ENCODE results near the gene GOLGA6L7. TPM values are rescaled to one million over a fixed set of nuclear protein-coding genes. Genes with fewer than 3 reads are reported as not detected.
"Not testable (repeated sequence)": the region's sequence is repeated elsewhere in the genome, so short reads cannot be mapped to it uniquely, and the experiment has no call there.

Gene GOLGA6L7
- total RNA-seq, 2 donors from 2014 or later, result not detected

DNA sequence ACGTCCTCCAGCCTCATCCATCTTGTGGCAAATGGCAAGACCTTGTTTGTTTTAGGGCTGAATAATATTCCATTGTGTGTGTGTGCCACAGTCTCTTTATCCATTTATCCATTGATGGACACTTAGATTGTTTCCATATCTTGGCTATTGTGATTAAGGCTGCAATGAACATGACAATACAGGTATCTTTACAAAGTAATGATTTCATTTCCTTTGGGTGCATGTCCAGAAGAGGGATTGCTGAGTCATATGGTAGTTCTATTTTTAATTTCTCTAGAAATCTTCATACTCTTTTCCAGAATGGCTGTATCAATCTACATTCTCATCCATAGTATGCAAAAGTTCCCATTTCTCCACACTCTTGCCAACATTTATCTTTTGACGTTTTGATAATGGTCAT is 6.1 kb upstream of the GOLGA6L7 start:
- DNase-seq; ATAC-seq; intact Hi-C loops (cut with DNase I): not testable (repeated sequence)

DNA sequence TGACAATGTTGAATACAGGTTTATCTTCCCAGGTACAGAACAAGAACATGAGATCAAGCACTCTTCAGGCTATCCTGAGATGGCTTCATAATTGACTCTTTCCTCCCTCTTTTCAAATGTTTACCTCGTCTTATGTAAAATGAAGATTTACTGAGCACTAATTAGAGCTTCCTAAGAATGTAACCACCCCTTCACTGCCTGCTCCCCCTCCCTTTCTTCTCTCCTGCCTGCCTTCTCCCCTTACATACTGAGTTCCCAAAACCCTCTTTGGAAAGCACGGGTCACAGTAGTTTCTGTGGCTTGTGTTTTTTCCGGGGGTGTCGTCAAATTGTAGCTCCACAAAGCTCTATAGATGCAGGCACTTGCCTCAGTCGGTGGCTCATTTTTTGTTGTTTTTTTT is 5.2 kb upstream of the GOLGA6L7 start:
- ATAC-seq; DNase-seq; intact Hi-C loops (cut with DNase I): not testable (repeated sequence)

- intact Hi-C loops (cut with DNase I); DNase-seq; ATAC-seq: not testable (repeated sequence)
These were observed 1.3 kb upstream of the GOLGA6L7 start for GRCh38 chr15:28849766-28850165.

DNA sequence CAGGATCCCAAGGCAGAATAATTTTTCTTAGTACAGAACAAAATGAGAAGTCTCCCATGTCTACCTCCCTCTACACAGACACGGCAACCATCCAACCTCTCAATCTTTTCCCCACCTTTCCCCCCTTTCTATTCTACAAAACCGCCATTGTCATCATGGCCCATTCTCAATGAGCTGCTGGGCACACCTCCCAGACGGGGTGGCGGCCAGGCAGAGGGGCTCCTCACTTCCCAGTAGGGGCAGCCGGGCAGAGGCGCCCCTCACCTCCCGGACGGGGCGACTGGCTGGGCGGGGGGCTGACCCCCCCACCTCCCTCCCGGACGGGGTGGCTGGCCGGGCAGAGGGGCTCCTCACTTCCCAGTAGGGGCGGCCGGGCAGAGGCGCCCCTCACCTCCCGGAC is 827 bp upstream of the GOLGA6L7 start:
- intact Hi-C loops (cut with DNase I); DNase-seq; ATAC-seq: not testable (repeated sequence)

GRCh38 chr15:28847959-28848358 is 485 bp downstream of the GOLGA6L7 start:
- ATAC-seq; DNase-seq; intact Hi-C loops (cut with DNase I): not testable (repeated sequence)

DNA sequence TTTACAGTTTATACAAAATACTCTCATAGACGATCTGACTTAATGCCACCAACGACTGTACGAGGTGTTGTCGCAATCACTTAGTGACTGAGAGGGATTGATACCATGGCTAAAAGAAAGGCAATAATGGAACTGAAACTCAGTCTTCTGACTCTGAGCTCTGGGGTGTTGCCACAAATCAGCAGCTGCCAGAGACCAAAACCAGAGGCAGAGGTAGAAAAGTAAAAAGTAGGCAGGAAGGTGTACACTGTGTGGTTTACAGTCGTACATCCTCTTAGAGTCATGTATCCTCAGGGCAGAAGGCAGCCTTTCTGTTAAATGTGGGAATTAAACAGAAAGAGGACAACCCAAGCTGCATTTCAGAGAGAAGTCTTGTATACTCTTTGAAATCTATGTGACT is 1.2 kb downstream of the GOLGA6L7 start:
- intact Hi-C loops (cut with DNase I); ATAC-seq; DNase-seq: not testable (repeated sequence)

GRCh38 chr15:28844147-28844546 is 4.3 kb downstream of the GOLGA6L7 start:
- intact Hi-C loops (cut with DNase I); ATAC-seq; DNase-seq: not testable (repeated sequence)

GRCh38 chr15:28843520-28843919 is 4.9 kb downstream of the GOLGA6L7 start:
- ATAC-seq; DNase-seq; intact Hi-C loops (cut with DNase I): not testable (repeated sequence)

- intact Hi-C loops (cut with DNase I); ATAC-seq; DNase-seq: not testable (repeated sequence)
These were observed 6.2 kb downstream of the GOLGA6L7 start for GRCh38 chr15:28842210-28842609.

DNA sequence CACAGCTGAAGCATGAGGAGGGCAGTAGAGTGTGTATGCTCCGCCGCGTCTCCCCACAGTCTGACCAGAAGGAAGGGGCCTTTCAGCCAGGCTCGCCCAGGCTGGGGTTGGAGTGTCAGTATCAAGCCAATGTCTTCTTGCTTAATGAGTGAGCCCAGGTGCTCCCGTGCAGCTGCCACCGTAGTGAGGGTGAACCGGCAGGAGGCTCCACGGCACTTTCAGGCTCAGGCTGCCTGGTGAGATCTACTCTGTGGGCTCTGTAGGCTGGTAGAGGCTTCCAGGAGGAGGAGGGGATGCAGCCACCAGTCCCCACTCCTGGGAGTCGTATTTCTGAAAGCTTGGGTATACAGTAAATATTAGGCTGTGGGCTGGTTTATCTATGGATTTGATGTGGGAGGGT is 8.2 kb downstream of the GOLGA6L7 start:
- DNase-seq; ATAC-seq; intact Hi-C loops (cut with DNase I): not testable (repeated sequence)

DNA sequence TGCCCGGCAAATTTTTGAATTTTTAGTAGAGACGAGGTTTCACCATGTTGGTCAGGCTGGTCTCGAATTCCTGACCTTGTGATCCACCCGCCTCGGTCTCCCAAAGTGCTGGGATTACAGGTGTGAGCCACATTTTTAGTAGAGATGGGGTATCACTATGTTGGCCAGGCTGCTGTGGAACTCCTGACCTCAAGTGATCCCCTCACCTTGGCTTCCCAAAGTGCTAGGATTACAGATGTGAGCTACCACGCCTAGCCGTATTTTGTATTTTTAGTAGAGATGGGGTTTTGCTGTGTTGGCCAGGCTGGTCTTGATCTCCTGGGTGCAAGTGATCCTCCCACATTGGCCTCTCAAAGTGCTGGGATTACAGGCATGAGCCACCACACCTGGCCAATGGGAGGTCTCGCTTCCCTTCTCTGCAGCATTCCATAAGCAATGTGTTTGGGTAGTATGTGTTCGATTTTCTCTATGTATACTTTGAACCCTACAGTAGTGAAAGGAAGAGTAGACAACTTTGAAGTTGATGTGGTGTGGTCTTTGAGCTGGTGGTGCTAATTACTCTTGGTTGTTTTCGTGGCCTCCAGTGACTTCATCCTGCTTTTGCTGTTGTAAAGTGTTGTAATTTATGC is 13.4 kb downstream of the GOLGA6L7 start:
- intact Hi-C loops (cut with DNase I); DNase-seq; ATAC-seq: not testable (repeated sequence)

GRCh38 chr15:28831897-28832587 is 16.4 kb downstream of the GOLGA6L7 start:
- DNase-seq, result peak; percentile 83
- intact Hi-C loops (cut with DNase I), result not testable (repeated sequence)
- peak; percentile 98 to 99 for ATAC-seq

DNA sequence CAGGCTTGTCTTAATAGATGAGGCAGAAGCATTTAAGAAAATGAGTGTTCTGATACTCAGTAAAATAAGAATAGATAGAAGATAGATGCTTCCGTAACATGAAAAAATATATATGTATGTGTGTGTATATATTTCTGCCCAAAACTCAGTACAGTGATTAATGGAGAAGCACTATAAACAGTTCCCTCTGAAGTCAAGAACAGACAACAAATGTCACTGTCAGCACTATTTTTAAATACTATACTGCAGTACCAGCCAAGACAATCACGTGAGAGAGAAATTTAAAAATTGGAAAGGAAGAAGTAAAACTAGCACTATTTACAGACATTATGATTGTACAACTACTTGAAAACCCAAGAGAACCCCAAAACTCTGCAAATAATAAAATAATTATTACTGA is 27.0 kb downstream of the GOLGA6L7 start:
- peak in 1 of 2 donors; percentile 27 for ATAC-seq
- intact Hi-C loops (cut with DNase I); DNase-seq: not testable (repeated sequence)

GRCh38 chr15:28819930-28820295 is 28.5 kb downstream of the GOLGA6L7 start:
- DNase-seq; ATAC-seq; intact Hi-C loops (cut with DNase I): not testable (repeated sequence)

DNA sequence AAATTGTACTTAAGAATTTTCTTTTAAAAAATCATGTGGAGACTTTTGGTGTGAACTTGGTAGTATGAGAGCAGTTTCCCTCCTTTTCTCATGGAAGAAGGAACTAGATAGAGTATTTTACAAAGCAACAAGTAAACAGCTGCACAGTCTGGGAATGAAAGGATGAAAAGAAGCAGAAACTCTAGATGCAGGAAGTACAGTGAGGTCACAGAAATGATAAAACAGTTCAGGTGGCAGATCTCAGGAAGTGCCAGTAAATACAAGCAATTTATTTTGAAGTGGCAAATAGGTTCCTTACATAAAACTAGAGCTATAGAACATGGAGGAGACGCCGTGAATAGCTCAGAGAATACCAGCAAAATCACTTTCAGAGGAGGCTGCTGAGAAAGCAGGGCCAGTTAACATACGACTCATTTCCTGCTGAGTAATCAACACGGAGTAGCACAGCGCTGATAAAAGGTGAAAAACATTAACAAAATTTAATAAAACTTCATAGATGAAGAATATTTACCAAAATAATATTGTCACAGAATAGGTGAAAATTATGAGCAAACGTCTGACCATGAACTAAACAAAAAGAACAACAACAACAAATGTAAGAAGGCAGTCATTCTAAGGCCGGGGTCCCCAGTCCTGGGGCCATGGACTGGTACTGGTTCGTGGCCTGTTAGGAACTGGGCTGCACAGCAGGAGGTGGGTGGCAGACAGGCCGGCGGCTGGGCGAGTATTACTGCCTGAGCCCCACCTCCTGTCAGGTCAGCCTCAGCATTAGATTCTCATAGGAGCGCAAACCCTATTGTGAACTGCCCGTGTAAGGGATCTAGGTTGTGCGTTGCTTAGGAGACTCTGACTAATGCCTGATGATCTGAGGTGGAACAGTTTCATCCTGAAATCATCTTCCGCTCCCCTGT is 29.2 kb downstream of the GOLGA6L7 start:
- DNase-seq; ATAC-seq; intact Hi-C loops (cut with DNase I): not testable (repeated sequence)

DNA sequence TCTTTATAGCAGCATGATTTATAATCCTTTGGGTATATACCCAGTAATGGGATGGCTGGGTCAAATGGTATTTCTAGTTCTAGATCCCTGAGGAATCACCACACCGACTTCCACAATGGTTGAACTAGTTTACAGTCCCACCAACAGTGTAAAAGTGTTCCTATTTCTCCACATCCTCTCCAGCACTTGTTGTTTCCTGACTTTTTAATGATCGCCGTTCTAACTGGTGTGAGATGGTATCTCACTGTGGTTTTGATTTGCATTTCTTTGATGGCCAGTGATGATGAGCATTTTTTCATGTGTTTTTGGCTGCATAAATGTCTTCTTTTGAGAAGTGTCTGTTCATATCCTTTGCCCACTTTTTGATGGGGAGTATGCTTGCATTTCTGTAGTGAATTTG is 30.3 kb downstream of the GOLGA6L7 start:
- ATAC-seq; DNase-seq; intact Hi-C loops (cut with DNase I): not testable (repeated sequence)

GRCh38 chr15:28814059-28814458 is 34.4 kb downstream of the GOLGA6L7 start:
- ATAC-seq; DNase-seq; intact Hi-C loops (cut with DNase I): not testable (repeated sequence)

GRCh38 chr15:28813392-28813791 is 35.1 kb downstream of the GOLGA6L7 start:
- DNase-seq; intact Hi-C loops (cut with DNase I); ATAC-seq: not testable (repeated sequence)

DNA sequence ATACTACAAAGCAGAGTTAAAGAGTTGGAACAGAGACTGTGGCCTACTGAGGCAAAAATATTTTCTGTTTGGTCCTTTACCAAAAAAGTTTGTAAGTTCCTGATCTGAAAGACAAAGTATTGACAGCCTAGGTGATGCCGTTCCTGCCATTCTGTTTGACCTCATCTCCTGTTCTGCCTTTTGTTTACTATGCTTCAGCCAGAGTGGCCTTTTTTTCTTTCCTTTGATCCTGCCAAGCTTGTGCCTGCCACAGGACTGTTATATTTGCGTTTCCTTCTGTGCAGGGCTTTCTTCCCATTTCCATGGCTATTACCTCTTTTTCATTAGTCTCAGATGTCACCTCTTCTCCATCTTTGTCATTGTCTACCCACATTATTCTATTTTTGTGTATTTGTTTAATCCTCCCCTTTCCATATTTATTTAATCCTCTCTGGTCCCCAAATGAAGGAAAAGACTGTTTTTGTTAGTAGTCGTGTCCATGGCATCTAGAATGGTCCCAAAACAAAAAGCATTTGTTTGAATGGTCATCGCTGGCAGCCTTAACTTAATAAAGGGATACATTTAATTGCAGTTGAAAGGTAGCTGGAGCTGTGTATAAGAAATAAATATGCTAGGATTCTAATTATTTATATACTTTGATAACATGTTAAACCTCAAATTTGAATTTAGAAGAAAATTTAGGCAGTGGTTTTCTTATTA is 36.4 kb downstream of the GOLGA6L7 start:
- intact Hi-C loops (cut with DNase I); DNase-seq; ATAC-seq: not testable (repeated sequence)

All from left cardiac atrium (tissue), 4 donors.